GM10266 (cell line): Measurements from ENCODE around the gene MARK4.
"Not testable (repeated sequence)": the region's sequence is repeated elsewhere in the genome, so short reads cannot be mapped to it uniquely, and the experiment has no call there.

Source experiments
- DNase-seq: peaks from one replicate; pipeline ENCODE4 v3.0.0; 2012; ENCODE audit errors: extremely low spot score
- TF ChIP-seq, protein P1 (sequence below): IDR thresholded peaks from 2 replicates; pipeline ENCODE4 v1.5.1; 2012; ENCODE audit warnings: mild to moderate bottlenecking, low read depth; ENCODE audit not compliant: control insufficient read depth, insufficient read depth; ENCODE audit errors: missing control alignments

Gene MARK4

DNA sequence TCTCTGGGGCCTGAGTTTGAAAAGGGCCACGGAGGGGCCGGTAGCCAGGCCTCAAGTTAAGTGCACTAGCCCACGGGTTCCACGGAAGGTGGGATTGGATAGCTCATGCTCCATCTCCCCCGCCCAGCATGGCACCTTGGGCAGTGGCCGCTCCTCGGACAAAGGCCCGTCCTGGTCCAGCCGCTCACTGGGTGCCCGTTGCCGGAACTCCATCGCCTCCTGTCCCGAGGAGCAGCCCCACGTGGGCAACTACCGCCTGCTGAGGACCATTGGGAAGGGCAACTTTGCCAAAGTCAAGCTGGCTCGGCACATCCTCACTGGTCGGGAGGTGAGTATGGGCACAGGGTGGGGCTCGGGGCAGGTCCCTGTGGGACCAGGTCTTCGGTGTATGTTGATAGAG, 7.8 kb downstream of the MARK4 start:
- no peak for DNase-seq
- TF ChIP-seq, protein P1, sequence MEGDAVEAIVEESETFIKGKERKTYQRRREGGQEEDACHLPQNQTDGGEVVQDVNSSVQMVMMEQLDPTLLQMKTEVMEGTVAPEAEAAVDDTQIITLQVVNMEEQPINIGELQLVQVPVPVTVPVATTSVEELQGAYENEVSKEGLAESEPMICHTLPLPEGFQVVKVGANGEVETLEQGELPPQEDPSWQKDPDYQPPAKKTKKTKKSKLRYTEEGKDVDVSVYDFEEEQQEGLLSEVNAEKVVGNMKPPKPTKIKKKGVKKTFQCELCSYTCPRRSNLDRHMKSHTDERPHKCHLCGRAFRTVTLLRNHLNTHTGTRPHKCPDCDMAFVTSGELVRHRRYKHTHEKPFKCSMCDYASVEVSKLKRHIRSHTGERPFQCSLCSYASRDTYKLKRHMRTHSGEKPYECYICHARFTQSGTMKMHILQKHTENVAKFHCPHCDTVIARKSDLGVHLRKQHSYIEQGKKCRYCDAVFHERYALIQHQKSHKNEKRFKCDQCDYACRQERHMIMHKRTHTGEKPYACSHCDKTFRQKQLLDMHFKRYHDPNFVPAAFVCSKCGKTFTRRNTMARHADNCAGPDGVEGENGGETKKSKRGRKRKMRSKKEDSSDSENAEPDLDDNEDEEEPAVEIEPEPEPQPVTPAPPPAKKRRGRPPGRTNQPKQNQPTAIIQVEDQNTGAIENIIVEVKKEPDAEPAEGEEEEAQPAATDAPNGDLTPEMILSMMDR = no peak

DNA sequence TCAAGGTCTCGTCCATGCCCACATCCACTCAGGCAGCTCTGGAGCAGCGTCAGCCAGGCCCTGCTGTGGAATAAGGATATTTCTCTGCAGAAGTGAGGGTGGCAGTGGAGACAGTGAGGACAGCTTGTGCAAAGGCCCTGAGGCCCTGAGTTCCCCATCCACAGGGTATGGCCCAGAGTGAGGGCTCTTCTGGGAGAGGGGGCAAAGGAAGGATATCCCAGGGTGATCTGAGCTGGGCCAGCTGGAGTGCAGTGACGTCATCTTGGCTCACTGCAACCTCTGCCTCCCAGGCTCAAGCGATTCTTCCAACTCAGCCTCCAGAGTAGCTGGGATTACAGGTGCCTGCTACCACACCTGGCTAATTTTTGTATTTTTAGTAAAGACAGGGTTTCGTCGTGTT, 11.5 kb downstream of the MARK4 start:
- DNase-seq = no peak
- TF ChIP-seq, protein P1 = no peak

DNA sequence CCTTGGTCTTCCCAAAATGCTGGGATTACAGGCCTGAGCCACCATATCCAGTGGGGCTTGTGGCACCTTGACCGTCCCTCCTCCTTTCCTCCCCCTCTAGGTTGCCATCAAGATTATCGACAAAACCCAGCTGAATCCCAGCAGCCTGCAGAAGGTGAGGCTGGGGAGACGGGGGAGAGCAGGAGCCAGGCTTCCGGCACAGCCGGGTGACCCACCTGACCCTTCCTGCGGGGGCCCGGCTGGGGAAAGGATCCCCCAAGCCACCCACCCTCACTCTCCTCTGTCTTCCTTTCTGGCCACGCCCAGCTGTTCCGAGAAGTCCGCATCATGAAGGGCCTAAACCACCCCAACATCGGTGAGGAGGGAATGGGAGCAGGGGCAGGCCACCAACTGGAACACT, 11.9 kb downstream of the MARK4 start:
- no peak for DNase-seq
- TF ChIP-seq, protein P1 = no peak

DNA sequence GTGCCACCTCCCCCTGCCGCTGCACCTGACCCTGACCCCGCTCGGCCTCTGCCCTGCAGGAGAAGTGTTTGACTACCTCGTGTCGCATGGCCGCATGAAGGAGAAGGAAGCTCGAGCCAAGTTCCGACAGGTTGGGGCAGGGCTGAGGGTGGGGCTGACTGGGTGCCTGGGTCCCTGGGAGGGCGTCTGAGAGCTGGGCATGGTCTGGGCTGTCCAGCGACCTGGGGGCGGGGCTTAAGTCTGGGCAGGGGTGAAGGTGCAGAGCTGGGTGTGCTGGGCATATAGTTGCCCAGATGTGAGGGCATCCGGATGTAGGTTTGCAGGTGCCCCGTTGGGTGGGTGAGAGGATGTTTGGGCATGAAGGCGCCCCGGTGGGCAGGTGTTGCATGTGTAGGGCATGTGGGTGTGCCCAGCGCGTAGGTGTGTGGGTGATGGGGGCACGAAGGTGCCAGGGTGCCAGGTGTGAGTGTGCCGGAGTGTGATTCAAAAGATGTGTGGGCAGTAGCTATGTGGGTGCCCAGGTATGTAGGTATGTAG, 13.8 kb downstream of the MARK4 start:
- no peak for DNase-seq
- TF ChIP-seq, protein P1 = no peak

DNA sequence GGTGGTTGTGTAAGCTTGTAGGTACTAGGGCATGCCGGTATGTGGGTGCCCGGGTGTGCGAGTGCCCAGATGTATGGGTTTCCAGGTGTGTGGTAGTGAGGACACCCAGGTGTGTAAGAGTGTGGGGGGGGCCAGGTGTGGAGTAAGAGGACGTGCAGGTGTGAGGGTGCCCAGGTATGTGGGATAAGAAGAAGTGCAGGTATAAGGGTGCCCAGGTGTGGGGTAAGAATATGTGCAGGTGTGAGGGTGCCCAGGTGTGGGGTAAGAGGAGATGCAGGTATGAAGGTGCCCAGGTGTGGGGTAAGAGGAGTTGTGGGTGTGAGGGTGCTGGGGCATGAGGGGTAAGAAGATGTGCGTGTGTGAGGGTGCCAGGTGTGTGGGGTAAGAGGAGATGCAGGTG, 14.3 kb downstream of the MARK4 start:
- DNase-seq = no peak
- TF ChIP-seq, protein P1 = no peak

DNA sequence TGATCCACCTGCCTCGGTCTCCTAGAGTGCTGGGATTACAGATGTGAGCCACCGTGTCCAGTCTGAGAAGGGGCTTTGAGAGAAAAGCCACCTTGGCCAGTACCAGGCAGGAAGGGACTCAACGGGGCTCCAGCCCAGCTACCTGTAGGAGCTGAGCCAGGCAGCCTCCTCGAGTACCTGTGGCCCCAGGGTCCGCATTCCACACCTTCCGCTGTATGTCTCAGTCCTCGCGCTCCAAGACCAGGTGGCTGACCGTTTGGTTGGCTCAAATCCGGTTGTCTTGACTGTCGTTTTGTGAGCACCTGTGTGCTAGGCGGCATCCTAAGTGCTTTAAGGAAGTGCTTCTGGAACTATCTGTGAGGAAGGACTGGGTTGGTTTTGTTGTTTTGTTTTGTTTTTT, 16.2 kb downstream of the MARK4 start:
- TF ChIP-seq, protein P1 = no peak

DNA sequence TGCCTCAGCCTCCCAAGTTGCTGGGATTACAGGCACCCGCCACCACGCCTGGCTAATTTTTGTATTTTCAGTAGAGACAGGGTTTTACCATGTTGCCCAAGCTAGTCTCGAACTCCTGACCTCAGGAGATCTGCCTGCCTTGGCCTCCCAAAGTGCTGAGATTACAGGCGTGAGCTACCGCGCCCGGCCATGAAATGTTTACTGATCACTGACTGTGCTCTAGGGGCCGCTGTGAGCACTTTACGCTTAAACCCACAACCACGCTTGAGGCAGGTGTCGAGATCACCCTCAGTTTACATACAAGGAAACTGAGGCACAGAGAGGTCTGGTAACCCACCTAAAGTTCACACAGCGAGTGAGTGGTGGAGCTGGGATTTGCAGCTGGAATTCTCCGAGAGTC, 18.9 kb downstream of the MARK4 start:
- not testable (repeated sequence) for DNase-seq

More for the DNA sequence above, 16.2 kb downstream of the MARK4 start:
- DNase-seq = no peak

DNA sequence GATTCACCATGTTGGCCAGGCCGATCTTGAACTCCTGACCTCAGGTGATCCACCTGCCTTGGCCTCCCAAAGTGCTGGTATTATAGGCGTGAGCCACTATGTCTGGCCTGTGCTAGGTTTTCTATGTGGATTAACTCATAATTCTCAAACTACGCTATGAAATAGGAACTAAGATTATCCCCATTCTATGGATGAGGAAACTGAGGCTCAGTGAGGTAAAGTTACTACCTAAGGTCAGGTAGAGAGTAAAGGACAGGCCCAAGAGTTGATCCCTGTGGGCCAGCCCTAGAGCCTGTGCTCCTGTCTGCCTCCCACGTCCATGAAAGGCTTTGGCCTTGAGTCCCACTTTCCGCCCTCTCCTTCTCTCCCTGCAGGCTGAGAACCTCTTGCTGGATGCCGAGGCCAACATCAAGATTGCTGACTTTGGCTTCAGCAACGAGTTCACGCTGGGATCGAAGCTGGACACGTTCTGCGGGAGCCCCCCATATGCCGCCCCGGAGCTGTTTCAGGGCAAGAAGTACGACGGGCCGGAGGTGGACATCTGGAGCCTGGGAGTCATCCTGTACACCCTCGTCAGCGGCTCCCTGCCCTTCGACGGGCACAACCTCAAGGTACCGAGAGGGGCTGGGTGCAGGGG, 20.1 kb downstream of the MARK4 start:
- no peak for DNase-seq
- TF ChIP-seq, protein P1 = no peak
